ENCODE results near the gene CHST3. TPM values are rescaled to one million over a fixed set of nuclear protein-coding genes. Genes with fewer than 3 reads are reported as not detected.

The CHST3 gene
- polyA plus RNA-seq, 2 of the 4 experiments (the other 2 are of a cell fraction) = 12.8 to 23.1 TPM

DNA sequence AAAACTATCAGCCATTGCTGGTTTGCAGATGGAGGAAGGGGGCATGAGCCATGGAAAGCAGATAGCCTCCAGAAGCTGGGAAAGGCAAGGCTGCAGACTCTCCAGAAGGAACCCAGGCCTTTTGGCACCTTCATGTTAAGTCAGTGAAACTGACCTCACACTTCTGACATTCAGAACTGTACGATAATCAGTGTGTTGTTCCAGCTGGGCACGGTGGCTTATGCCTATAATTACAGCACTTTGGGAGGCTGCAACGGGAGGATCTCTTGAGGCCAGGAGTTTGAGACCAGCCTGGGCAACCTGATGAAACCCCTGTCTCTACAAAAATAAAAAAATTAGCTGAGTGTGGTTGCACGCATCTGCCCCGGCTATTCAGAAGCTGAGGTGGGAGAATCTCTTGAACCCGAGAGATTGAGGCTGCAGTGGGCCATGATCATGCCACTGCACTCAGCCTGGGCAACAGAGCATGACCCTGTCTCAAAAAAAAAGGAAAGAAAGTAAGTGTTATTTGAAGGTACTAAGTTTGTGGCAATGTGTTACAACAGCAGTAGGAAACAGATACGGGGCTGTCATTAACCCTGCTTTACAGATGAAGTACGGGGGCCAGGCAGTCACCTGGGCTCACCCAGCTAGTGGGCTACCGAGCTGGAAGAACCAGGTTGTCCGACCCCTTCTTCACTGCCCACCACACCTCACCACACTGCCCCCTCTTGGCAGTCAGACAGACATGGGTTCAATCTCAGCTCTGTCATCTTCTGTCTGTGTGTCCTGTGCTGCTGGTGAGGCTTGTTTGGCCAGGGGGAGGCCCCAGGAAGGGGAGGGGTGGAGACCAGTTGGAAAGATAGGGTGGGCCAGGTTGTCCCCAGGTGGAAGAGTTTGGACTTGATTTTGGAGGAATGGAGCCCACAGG lies 18.3 kb downstream of the CHST3 start:
- ATAC-seq = no peak; a peak in 1 of 6 replicates
- 87% methylated on average over 10 of the region's 10 CpGs for WGBS (ENCODE audit: missing lambda C conversion rate)
- POLR2A ChIA-PET = no interaction called here
- Histone ChIP-seq H3K27ac (no peak overlapping the region), H3K4me1 (peaks cover 50% of the 10 kb centered on the region), H3K4me2 (no peak overlapping the region), H3K4me3 (no peak overlapping the region), H3K9me3 (no peaks in the 10 kb centered on the region)
- FAIRE-seq = no peak
- DNase-seq (ENCODE audit: low read depth in 1 of 2, low spot score in 1 of 2) = no peak
- TF ChIP-seq RNF2 (IDR thresholded peaks at IDR 0.05; ENCODE audit: borderline replicate concordance, low read depth) (no peak), TP53 (CRISPR knock-in tag; IDR thresholded peaks at IDR 0.05) (no peak), RCOR1 (IDR thresholded peaks at IDR 0.05; ENCODE audit: low read depth, low read length) (no peak), BHLHE40 (IDR thresholded peaks at IDR 0.05; ENCODE audit: low read depth, low read length) (no peak), RARB (CRISPR knock-in tag; IDR thresholded peaks at IDR 0.05) (no peak), ZC3H11A (IDR thresholded peaks at IDR 0.05) (no peak), HOXB13 (CRISPR knock-in tag; IDR thresholded peaks at IDR 0.05; ENCODE audit: low read depth) (no peak), NFE2L2 (conservative IDR thresholded peaks at IDR 0.05; ENCODE audit: low read length) (no peak), HOXB5 (CRISPR knock-in tag; IDR thresholded peaks at IDR 0.05) (no peak)
- TF ChIP-seq, protein P1, sequence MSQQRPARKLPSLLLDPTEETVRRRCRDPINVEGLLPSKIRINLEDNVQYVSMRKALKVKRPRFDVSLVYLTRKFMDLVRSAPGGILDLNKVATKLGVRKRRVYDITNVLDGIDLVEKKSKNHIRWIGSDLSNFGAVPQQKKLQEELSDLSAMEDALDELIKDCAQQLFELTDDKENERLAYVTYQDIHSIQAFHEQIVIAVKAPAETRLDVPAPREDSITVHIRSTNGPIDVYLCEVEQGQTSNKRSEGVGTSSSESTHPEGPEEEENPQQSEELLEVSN (IDR thresholded peaks at IDR 0.05; ENCODE audit: borderline replicate concordance, low read depth) = no peak
- CTCF ChIA-PET = interaction anchor here (0.8 to 8.7 kb wide), 6 partner anchors 10 to 86 kb away, joined by 3 to 48 read pairs (median 4); no protein-coding TSS in a partner anchor

DNA sequence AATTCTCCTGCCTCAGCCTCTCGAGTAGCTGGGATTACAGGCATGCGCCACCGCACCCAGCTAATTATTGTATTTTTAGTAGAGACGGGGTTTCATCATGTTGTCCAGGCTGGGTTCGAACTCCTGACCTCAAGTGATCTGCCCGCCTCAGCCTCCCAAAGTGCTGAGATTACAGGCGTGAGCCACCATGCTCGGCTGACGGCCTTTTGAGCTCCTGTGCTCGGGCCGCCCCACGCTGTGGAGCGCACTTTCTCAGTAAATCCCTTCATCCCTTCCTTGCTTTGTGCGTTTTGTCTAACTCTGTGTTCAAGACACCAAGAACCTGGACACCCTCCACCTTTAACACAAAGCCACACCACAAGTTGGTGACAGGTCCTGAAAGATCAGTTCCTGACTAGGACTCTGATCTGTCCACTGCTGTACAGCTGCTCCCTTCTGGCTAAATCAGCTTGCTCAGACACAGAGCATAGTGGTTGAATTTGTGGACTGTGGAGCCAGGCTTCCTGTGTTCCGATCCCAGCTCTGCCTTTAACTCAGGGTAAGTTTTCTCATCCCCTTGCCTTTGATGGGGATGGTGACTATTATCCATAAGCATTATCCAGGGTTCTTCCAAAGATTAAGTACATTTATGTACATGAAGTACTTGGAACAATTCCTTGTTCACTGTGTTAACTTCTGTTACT lies 20.1 kb downstream of the CHST3 start:
- CTCF ChIA-PET = interaction anchor here (1.0 to 8.7 kb wide), 7 partner anchors 9 to 88 kb away, joined by 3 to 48 read pairs (median 4); no protein-coding TSS in a partner anchor
- Histone ChIP-seq H3K27ac (peak overlapping the region in 1 of 2 experiments; percentile 27; a peak in 1 of 6 replicates), H3K9me3 (0 out of 3 replicates have a peak, but pooled peaks cover 3% of the 10 kb centered on the region), H3K4me2 (no peak overlapping the region), H3K4me1 (peaks cover 33% of the 10 kb centered on the region), H3K4me3 (no peak overlapping the region)
- 93% methylated on average over 15 of the region's 15 CpGs for WGBS (ENCODE audit: missing lambda C conversion rate)
- FAIRE-seq (no peak), DNase-seq (ENCODE audit: low read depth in 1 of 2, low spot score in 1 of 2) (no peak), ATAC-seq (no peak; a peak in 1 of 6 replicates)
- POLR2A ChIA-PET = no interaction called here
- TF ChIP-seq, protein P2, sequence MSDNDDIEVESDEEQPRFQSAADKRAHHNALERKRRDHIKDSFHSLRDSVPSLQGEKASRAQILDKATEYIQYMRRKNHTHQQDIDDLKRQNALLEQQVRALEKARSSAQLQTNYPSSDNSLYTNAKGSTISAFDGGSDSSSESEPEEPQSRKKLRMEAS (IDR thresholded peaks at IDR 0.05) = no peak
- no peak for TF ChIP-seq FOSL2 (IDR thresholded peaks at IDR 0.05)
- no peak for TF ChIP-seq FOSL2 (CRISPR knock-in tag; IDR thresholded peaks at IDR 0.05)
- no peak for TF ChIP-seq MAFK (IDR thresholded peaks at IDR 0.05; ENCODE audit: partially characterized antibody)
- no peak for TF ChIP-seq ZNF302 (CRISPR knock-in tag; IDR thresholded peaks at IDR 0.05)
- TF ChIP-seq HOXB13 (CRISPR knock-in tag; IDR thresholded peaks at IDR 0.05; ENCODE audit: low read depth) = no peak
- TF ChIP-seq KDM1A (IDR thresholded peaks at IDR 0.05; ENCODE audit: low read depth) = no peak
- no peak for TF ChIP-seq NFE2L2 (conservative IDR thresholded peaks at IDR 0.05; ENCODE audit: low read length)
- TF ChIP-seq ZC3H11A (IDR thresholded peaks at IDR 0.05) = no peak
- no peak for TF ChIP-seq PHF8 (IDR thresholded peaks at IDR 0.05; ENCODE audit: borderline replicate concordance, low read depth)
- no peak for TF ChIP-seq RAD21 (conservative IDR thresholded peaks at IDR 0.05 in 1 of 2, IDR thresholded peaks at IDR 0.05 in 1 of 2)

DNA sequence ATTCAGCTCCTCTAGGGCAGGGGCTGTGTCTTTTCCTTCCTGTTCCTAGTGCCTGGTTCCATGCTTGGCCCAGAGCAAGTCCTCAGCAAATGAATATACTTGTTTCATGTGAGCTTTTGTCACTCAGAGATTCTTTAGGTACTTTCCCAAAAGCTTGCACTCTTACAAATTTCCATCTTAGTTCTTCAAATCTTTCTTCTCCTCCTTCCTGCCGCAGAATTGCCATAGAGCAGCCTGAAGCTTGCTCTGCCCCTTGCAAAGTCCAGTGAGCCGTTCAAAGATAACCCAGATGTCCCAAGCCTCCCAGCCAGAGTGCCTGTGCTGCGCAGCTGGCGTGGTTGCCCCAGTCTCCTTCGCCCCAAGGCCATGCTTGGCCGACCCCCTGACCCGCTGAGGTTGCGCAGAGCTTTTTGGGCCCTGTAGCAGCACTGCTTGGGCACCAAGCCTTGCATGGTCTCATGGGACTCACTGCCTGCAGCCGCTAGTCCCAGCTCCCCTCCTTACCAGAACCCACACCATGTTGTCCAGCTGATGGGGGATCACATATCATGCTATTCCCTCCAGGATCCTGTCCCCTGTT lies 20.7 kb downstream of the CHST3 start:
- Histone ChIP-seq H3K4me1 (peaks cover 27% of the 10 kb centered on the region), H3K4me3 (no peak overlapping the region), H3K27ac (peak overlapping the region in 1 of 2 experiments; percentile 47; a peak in 1 of 6 replicates), H3K4me2 (no peak overlapping the region), H3K9me3 (0 out of 3 replicates have a peak, but pooled peaks cover 3% of the 10 kb centered on the region)
- no peak for FAIRE-seq
- 96% methylated on average over 9 of the region's 9 CpGs for WGBS (ENCODE audit: missing lambda C conversion rate)
- ChIA-PET CTCF (interaction anchor here (1.1 to 8.7 kb wide), 6 partner anchors 9 to 88 kb away, joined by 3 to 48 read pairs (median 4); no protein-coding TSS in a partner anchor), POLR2A (no interaction called here)
- no peak; a peak in 1 of 6 replicates for ATAC-seq
- no peak for DNase-seq (ENCODE audit: low read depth in 1 of 2, low spot score in 1 of 2)
- TF ChIP-seq BHLHE40 (IDR thresholded peaks at IDR 0.05; ENCODE audit: low read depth, low read length) (no peak), ZC3H11A (IDR thresholded peaks at IDR 0.05) (no peak), TFCP2L1 (CRISPR knock-in tag; IDR thresholded peaks at IDR 0.05) (no peak), EP300 (IDR thresholded peaks at IDR 0.05) (no peak), MYC (IDR thresholded peaks at IDR 0.05; ENCODE audit: borderline replicate concordance, low read length) (no peak), GATA3 (IDR thresholded peaks at IDR 0.05; ENCODE audit: borderline replicate concordance) (no peak), HDAC2 (IDR thresholded peaks at IDR 0.05) (no peak), TP53 (CRISPR knock-in tag; IDR thresholded peaks at IDR 0.05) (no peak), ZSCAN20 (CRISPR knock-in tag; IDR thresholded peaks at IDR 0.05) (no peak), EHMT2 (IDR thresholded peaks at IDR 0.05; ENCODE audit: low read depth) (no peak), JUNB (IDR thresholded peaks at IDR 0.05) (no peak), JUN (IDR thresholded peaks at IDR 0.05) (no peak)
- TF ChIP-seq, protein P3, sequence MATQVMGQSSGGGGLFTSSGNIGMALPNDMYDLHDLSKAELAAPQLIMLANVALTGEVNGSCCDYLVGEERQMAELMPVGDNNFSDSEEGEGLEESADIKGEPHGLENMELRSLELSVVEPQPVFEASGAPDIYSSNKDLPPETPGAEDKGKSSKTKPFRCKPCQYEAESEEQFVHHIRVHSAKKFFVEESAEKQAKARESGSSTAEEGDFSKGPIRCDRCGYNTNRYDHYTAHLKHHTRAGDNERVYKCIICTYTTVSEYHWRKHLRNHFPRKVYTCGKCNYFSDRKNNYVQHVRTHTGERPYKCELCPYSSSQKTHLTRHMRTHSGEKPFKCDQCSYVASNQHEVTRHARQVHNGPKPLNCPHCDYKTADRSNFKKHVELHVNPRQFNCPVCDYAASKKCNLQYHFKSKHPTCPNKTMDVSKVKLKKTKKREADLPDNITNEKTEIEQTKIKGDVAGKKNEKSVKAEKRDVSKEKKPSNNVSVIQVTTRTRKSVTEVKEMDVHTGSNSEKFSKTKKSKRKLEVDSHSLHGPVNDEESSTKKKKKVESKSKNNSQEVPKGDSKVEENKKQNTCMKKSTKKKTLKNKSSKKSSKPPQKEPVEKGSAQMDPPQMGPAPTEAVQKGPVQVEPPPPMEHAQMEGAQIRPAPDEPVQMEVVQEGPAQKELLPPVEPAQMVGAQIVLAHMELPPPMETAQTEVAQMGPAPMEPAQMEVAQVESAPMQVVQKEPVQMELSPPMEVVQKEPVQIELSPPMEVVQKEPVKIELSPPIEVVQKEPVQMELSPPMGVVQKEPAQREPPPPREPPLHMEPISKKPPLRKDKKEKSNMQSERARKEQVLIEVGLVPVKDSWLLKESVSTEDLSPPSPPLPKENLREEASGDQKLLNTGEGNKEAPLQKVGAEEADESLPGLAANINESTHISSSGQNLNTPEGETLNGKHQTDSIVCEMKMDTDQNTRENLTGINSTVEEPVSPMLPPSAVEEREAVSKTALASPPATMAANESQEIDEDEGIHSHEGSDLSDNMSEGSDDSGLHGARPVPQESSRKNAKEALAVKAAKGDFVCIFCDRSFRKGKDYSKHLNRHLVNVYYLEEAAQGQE (IDR thresholded peaks at IDR 0.05) = no peak

Data from A549 (cell line).